Measurements from ENCODE around the gene IL6R. TPM values are rescaled to one million over a fixed set of nuclear protein-coding genes. Genes with fewer than 3 reads are reported as not detected.

The IL6R gene
- total RNA-seq, 4 donors from 2014 or later = 271 to 435 (median 367) TPM

- Histone ChIP-seq H3K4me3 (no peak overlapping the region), H3K36me3 (no peaks in the 10 kb centered on the region), H3K27me3 (no peaks in the 10 kb centered on the region), H3K9me3 (no peaks in the 10 kb centered on the region), H3K27ac (no peak overlapping the region), H3K4me1 (peaks cover 0 to 5% of the 10 kb centered on the region in 2 donors)
- TF ChIP-seq POLR2A (IDR thresholded peaks at IDR 0.05) (no peak), CTCF (IDR thresholded peaks at IDR 0.05 in 4 of 5, conservative IDR thresholded peaks at IDR 0.05 in 1 of 5) (no peak)
- intact Hi-C loops (cut with DNase I; ENCODE audit: low total_unique reads) = no loop called here
- ATAC-seq (peak; percentile 39 to 47), DNase-seq (no peak)
- in situ Hi-C loops (cut with MboI; ENCODE audit: low sequenced_read_pairs in 4 of 4) = no loop called here
Observed at GRCh38 chr1:154391086-154391770, 13.9 kb upstream of the IL6R start.

GRCh38 chr1:154398141-154398540 lies 7.0 kb upstream of the IL6R start:
- Histone ChIP-seq H3K9me3 (no peaks in the 10 kb centered on the region), H3K27ac (no peak overlapping the region), H3K36me3 (no peaks in the 10 kb centered on the region), H3K27me3 (no peaks in the 10 kb centered on the region), H3K4me1 (no peaks in the 10 kb centered on the region), H3K4me3 (no peak overlapping the region)
- no peak for TF ChIP-seq CTCF (IDR thresholded peaks at IDR 0.05 in 4 of 5, conservative IDR thresholded peaks at IDR 0.05 in 1 of 5)
- no peak for TF ChIP-seq POLR2A (IDR thresholded peaks at IDR 0.05)
- DNase-seq (no peak), ATAC-seq (no peak)
- in situ Hi-C loops (cut with MboI; ENCODE audit: low sequenced_read_pairs in 4 of 4) = no loop called here
- intact Hi-C loops (cut with DNase I; ENCODE audit: low total_unique reads) = loop anchor here (5.0 kb wide), 1 partner anchor 786 kb away; the partner anchor contains the start of gene S100A16

GRCh38 chr1:154398678-154399077 lies 6.5 kb upstream of the IL6R start:
- Histone ChIP-seq H3K27me3 (no peaks in the 10 kb centered on the region), H3K27ac (no peak overlapping the region), H3K4me1 (no peaks in the 10 kb centered on the region), H3K4me3 (no peak overlapping the region), H3K36me3 (no peaks in the 10 kb centered on the region), H3K9me3 (no peaks in the 10 kb centered on the region)
- TF ChIP-seq POLR2A (IDR thresholded peaks at IDR 0.05) (no peak), CTCF (IDR thresholded peaks at IDR 0.05 in 4 of 5, conservative IDR thresholded peaks at IDR 0.05 in 1 of 5) (no peak)
- intact Hi-C loops (cut with DNase I; ENCODE audit: low total_unique reads) (loop anchor here (1.0 to 5.0 kb wide), 2 partner anchors 155 to 786 kb away; partner anchors contain the start of gene S100A16), in situ Hi-C loops (cut with MboI; ENCODE audit: low sequenced_read_pairs in 4 of 4) (no loop called here)
- no peak for DNase-seq
- ATAC-seq = no peak

GRCh38 chr1:154400381-154400801 lies 4.8 kb upstream of the IL6R start:
- H3K4me1 ChIP-seq = peaks cover 4 to 5% of the 10 kb centered on the region in 2 donors
- no peak for ATAC-seq
- intact Hi-C loops (cut with DNase I; ENCODE audit: low total_unique reads) (loop anchor here (10.0 kb wide), 2 partner anchors 76 to 734 kb away; partner anchors contain the start of genes AQP10, ATP8B2 and SLC50A1), in situ Hi-C loops (cut with MboI; ENCODE audit: low sequenced_read_pairs in 4 of 4) (no loop called here)
- H3K36me3 ChIP-seq = no peaks in the 10 kb centered on the region
- TF ChIP-seq POLR2A (IDR thresholded peaks at IDR 0.05) = no peak
- no peaks in the 10 kb centered on the region for H3K9me3 ChIP-seq
- DNase-seq = no peak
- no peak overlapping the region for H3K4me3 ChIP-seq
- H3K27ac ChIP-seq = no peak overlapping the region
- no peaks in the 10 kb centered on the region for H3K27me3 ChIP-seq

- Histone ChIP-seq H3K4me3 (no peak overlapping the region), H3K27me3 (no peaks in the 10 kb centered on the region), H3K9me3 (no peaks in the 10 kb centered on the region), H3K36me3 (no peaks in the 10 kb centered on the region), H3K4me1 (peaks cover 5 to 14% of the 10 kb centered on the region in 2 donors), H3K27ac (no peak overlapping the region)
- no peak for TF ChIP-seq POLR2A (IDR thresholded peaks at IDR 0.05)
- no peak for TF ChIP-seq CTCF (IDR thresholded peaks at IDR 0.05 in 4 of 5, conservative IDR thresholded peaks at IDR 0.05 in 1 of 5)
- in situ Hi-C loops (cut with MboI; ENCODE audit: low sequenced_read_pairs in 4 of 4) = no loop called here
- ATAC-seq (no peak), DNase-seq (no peak)
- intact Hi-C loops (cut with DNase I; ENCODE audit: low total_unique reads) = loop anchor here (10.0 kb wide), 2 partner anchors 78 to 732 kb away; partner anchors contain the start of genes AQP10, ATP8B2 and SLC50A1
Observed at GRCh38 chr1:154402409-154402921, 2.7 kb upstream of the IL6R start.
